HFFc6 (cell line): ENCODE results near the gene PRDM16. TPM values are rescaled to one million over a fixed set of nuclear protein-coding genes. Genes with fewer than 3 reads are reported as not detected.
"Not testable (repeated sequence)": the region's sequence is repeated elsewhere in the genome, so short reads cannot be mapped to it uniquely, and the experiment has no call there.

ENCODE experiments used
- DNase-seq: peaks from one replicate; pipeline ENCODE4 v3.0.0-alpha.2; 2018
- H3K27ac Mint-ChIP-seq: 2 replicates; pipeline ENCODE4 v1.8.0; 2020; ENCODE audit warnings: mild to moderate bottlenecking, mixed read lengths
- H3K27me3 Mint-ChIP-seq: 2 replicates; pipeline ENCODE4 v1.8.0; 2021; ENCODE audit warnings: mild to moderate bottlenecking, moderate library complexity, mixed read lengths; ENCODE audit not compliant: insufficient read depth
- H3K36me3 Mint-ChIP-seq: 2 replicates; pipeline ENCODE4 v1.8.0; 2021; ENCODE audit warnings: low read depth, mixed read lengths
- H3K4me1 Mint-ChIP-seq: 2 replicates; pipeline ENCODE4 v1.8.0; 2020; ENCODE audit warnings: low read depth, mixed read lengths
- H3K4me3 Mint-ChIP-seq: 2 replicates; pipeline ENCODE4 v1.8.0; 2020; ENCODE audit warnings: mild to moderate bottlenecking, moderate library complexity, mixed read lengths
- H3K9me3 Mint-ChIP-seq: 2 replicates; pipeline ENCODE4 v1.8.0; 2020; ENCODE audit warnings: mild to moderate bottlenecking, mixed read lengths
- total RNA-seq, 6 experiments: library from RNA; stranded (reverse); fragmentation: NEBNext Ultra II Directional; extraction: Animal tissue kit (Norgen Biotek cat#: 25700); gene quantifications; 2 replicates in 1 of 6; 3 replicates in 5 of 6; pipeline ENCODE4 v1.2.3, GENCODE V29; 2021
- TF ChIP-seq, protein P1 (sequence below): fragments of 200-600 bp; sonication (generic); IDR thresholded peaks from 2 replicates; pipeline ENCODE4 v1.5.0; 2021; ENCODE audit warnings: antibody characterized with exemption, mild to moderate bottlenecking

The PRDM16 gene
- total RNA-seq, 6 experiments from 2014 or later: not detected

DNA sequence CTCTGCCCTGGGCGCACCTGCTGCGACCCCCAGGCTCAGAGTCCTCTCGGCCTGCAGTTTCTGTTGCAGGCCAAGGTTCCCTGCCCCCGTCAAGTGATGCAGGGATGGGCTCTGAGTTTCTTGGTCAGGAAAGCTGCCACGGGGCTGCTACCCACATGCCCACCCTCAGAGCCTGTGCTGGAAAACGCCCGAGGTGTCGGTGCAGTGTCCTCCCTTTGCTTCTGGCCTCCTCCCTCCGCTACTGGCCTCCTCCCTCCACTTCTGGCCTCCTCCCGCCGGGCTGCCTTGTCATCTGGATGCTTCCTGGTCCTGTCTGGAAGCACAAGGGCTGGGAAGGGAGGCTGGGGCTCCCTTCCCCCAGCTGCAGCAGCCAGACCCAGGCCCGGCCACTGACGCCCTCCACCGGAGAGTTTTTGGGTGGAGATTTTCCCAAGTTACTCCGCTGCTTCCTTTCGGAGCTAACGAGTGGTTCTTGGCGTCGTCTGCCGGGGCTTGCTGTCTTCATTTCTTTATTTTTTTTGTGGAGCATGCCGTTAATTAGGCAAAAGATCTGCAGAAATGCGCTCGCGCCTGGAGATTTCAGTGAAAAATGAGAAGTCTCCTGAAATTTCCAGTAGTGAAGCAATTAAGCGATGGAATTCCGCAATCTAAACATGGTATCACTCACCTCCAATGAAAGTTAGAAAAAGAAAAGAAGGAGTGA is 17.4 kb downstream of the PRDM16 start:
- no peak for DNase-seq
- no peaks in the 10 kb centered on the region for H3K36me3 Mint-ChIP-seq
- H3K4me1 Mint-ChIP-seq: no peaks in the 10 kb centered on the region
- TF ChIP-seq, protein P1, sequence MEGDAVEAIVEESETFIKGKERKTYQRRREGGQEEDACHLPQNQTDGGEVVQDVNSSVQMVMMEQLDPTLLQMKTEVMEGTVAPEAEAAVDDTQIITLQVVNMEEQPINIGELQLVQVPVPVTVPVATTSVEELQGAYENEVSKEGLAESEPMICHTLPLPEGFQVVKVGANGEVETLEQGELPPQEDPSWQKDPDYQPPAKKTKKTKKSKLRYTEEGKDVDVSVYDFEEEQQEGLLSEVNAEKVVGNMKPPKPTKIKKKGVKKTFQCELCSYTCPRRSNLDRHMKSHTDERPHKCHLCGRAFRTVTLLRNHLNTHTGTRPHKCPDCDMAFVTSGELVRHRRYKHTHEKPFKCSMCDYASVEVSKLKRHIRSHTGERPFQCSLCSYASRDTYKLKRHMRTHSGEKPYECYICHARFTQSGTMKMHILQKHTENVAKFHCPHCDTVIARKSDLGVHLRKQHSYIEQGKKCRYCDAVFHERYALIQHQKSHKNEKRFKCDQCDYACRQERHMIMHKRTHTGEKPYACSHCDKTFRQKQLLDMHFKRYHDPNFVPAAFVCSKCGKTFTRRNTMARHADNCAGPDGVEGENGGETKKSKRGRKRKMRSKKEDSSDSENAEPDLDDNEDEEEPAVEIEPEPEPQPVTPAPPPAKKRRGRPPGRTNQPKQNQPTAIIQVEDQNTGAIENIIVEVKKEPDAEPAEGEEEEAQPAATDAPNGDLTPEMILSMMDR: no peak
- H3K9me3 Mint-ChIP-seq: peaks cover 17% of the 10 kb centered on the region
- peaks cover 11% of the 10 kb centered on the region for H3K27me3 Mint-ChIP-seq
- H3K27ac Mint-ChIP-seq: no peak overlapping the region
- H3K4me3 Mint-ChIP-seq: no peak overlapping the region

DNA sequence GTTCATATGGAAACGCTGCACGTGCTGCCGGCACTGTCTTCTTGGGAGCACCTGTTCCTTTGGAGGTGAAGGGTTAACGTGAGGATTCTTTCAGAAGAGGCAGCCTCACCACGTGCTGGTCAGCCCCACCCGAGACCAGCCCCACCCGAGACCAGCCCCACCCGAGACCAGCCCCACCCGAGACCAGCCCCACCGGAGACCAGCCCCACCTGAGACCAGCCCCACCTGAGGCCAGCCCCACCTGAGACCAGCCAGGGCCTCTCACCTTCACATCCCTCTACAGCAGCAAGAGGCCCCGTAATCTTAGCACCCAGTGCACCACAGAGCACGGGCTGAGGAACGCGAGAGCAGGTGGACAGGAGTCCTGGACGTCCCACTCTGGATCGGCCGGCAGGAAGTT is 18.0 kb downstream of the PRDM16 start:
- Mint-ChIP-seq H3K27ac (no peak overlapping the region), H3K27me3 (peaks cover 7% of the 10 kb centered on the region), H3K36me3 (no peaks in the 10 kb centered on the region), H3K9me3 (peaks cover 17% of the 10 kb centered on the region), H3K4me1 (no peaks in the 10 kb centered on the region), H3K4me3 (no peak overlapping the region)
- TF ChIP-seq, protein P1: no peak
- DNase-seq: no peak

DNA sequence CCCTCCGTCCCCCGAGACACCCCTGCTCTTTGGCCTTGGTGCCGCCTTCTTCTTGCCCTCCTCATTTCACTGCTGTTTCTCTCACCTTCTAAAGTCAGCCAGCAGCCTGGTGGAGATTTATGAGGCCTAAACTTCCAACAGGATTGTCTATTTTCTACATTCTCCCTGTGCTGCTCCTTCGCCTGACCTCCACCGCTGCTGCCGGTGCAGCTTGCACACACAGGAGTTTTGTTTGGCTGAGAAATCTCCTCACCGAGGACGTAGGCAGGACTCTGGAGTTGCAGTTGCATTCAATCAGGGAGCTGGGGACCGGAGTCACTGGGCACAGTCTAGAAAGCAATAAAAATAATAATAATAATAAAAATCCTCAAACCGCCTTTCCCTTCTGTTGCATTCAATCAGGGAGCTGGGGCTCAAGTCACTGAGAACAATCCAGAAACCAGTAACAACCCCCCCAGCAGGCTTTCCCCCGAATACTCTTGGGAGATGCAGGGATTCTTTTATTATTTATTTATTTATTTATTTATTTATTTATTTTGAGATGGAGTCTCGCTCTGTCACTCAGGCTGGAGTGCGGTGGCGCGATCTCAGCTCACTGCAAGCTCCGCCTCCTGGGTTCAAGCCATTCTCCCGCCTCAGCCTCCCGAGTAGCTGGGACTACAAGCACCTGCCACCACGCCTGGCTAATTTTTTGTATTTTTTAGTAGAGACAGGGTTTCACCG is 19.1 kb downstream of the PRDM16 start:
- not testable (repeated sequence) for H3K27me3 Mint-ChIP-seq, H3K27ac Mint-ChIP-seq, H3K4me3 Mint-ChIP-seq, DNase-seq, H3K36me3 Mint-ChIP-seq, H3K4me1 Mint-ChIP-seq
- peaks cover 22% of the 10 kb centered on the region for H3K9me3 Mint-ChIP-seq

DNA sequence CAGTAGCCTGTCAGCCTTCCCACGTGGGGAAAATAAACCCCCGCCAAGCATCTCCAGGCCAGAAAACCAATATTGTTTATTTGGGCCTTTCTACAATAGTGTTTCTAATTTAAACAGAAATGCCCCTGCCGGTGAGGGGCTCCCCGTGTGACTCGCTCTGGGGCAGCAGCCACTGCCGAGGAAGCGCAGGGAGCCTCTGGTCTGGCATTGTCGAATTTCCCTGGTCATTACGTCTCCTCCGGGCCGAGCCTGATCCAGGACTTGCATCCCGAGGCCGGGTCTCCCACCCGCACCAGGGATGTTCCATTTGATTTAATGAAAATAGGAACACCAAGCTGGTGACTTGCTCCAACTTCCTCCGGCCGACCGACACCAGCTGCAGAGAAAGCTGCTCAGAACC is 20.5 kb downstream of the PRDM16 start:
- no peak overlapping the region for H3K4me3 Mint-ChIP-seq
- peaks cover 5% of the 10 kb centered on the region for H3K27me3 Mint-ChIP-seq
- TF ChIP-seq, protein P1: no peak
- H3K27ac Mint-ChIP-seq: no peak overlapping the region
- peaks cover 4% of the 10 kb centered on the region; the same call in 1 of the 2 replicates for H3K36me3 Mint-ChIP-seq
- H3K4me1 Mint-ChIP-seq: no peaks in the 10 kb centered on the region
- no peak for DNase-seq
- H3K9me3 Mint-ChIP-seq: peaks cover 22% of the 10 kb centered on the region

DNA sequence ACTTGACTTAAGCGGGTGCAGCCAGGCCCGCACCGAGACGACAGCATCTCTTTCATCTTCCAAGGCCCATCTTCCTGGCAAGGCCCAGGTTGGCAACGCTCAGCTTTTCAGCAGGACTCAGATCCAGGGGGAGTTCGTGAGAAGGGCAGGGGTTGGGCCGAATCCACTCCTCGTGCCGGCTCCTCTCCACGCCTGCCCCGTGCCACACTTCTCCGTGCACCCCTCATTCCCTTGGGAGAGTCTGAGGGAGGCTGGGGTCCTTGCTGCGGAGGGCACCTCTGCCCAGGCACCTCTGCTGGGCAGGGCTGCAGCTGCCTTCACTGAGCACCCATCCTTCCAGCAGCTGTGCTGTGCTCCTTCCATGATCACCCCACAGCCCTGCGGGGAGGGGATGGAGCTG is 22.3 kb downstream of the PRDM16 start:
- Mint-ChIP-seq H3K4me1 (no peaks in the 10 kb centered on the region), H3K36me3 (peaks cover 4% of the 10 kb centered on the region; the same call in 1 of the 2 replicates)

More for the DNA sequence above, 22.3 kb downstream of the PRDM16 start:
- no peak for DNase-seq
- TF ChIP-seq, protein P1: no peak
- H3K27ac Mint-ChIP-seq: no peak overlapping the region
- H3K27me3 Mint-ChIP-seq: peaks cover 2% of the 10 kb centered on the region; the same call in 1 of the 2 replicates
- H3K9me3 Mint-ChIP-seq: peaks cover 22% of the 10 kb centered on the region
- H3K4me3 Mint-ChIP-seq: no peak overlapping the region
